SW480 (cell line): ENCODE measurements around the gene PITPNM2.

Source experiments
- DNase-seq: peaks from one replicate; pipeline ENCODE4 v3.0.0-alpha.2; 2016; ENCODE audit warnings: low spot score

PITPNM2 gene

DNA sequence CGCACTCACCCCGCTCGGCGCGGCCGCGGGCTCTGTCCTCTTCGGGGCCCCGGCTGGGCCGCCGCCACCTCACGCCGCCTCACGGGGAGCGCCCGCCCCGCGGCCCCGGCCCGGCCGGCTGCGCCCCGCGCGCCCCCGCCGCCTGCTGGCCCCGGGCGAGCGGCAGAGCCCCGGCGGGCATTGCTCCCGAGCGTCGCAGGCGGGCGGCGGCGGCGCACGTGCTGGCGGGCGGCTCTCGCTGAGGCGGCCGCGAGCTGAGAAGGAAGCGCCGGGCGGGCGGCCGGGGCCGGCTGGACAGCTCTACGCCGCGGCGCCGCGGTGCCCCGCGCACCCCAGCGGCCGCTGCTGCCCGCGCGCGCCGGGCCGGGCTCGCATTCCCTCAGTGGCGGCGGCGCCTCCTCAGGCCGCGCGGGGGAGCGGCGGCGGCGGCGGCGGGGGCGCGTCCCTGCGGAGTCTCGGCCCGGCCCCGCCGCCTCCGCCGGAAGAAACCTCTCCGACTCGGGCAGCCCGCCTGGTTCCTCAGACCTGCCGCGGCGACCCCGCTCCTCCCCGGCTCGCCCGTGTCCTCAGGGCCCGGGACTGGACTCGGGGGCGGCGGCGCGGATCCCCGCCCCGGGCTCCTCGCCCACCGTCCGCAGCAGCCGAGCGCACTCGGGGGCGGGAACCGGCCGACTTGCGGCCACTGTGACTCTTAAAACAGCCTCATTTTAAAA is at the start of gene PITPNM2:
PITPNM2 (minus strand) TSS at position 347 of the 713 bp plus-strand sequence. CDS start 116,500 bp downstream, outside the sequence.
- peak; percentile 55 for DNase-seq

DNA sequence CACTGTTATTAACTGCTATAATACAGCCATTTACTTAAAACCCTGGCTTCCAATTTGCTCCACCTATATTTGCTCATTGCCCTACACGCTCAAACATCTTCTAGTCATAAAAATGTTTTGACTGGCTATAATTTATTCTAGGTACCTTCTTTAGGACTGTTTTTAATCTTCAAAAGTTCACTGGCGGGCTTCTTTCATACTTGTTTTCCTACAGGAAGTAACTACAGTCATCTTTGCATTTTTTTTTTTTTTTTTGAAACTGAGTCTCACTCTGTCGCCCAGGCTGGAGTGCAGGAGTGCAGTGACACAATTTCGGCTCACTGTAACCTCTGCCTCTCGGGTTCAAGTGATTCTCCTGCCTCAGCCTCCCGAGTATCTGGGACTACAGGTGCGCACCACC is 49.5 kb upstream of the PITPNM2 start:
- DNase-seq: no peak

DNA sequence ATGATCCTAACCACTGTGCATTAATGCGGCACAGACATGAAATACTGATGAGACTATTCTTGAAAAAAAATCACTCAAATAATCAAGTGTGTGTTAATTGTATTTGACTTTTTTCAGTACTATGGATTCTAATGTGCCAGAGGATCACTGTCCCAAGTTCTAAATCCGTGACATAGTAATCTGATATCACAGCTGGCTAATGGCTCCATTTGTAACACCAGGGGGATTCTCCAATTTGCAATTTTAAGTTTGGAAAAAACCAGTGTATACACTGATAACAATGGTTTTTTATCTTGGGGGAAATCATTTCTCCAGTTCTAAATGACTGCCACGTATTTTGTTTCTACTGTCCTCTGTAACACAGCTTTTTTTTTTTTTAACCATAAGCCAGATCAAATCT is 49.0 kb upstream of the PITPNM2 start:
- no peak for DNase-seq

DNA sequence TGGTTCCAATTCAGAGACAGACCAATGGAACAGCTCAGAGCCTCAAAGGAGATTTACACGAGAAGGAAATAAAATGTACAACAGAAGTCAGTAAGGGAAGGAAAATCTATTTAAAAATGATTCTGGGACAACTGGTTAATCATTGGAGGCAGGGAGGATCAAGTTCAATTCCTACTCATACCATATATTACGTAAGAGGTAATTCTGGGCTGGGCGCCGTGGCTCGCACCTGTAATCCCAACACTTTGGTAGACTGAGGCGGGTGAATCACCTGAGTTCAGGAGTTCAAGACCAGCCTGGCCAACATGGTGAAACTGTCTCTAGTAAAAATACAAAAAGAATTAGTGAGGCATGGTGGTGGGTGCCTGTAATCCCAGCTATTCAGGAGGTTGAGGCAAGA is 36.7 kb upstream of the PITPNM2 start:
- DNase-seq: no peak

DNA sequence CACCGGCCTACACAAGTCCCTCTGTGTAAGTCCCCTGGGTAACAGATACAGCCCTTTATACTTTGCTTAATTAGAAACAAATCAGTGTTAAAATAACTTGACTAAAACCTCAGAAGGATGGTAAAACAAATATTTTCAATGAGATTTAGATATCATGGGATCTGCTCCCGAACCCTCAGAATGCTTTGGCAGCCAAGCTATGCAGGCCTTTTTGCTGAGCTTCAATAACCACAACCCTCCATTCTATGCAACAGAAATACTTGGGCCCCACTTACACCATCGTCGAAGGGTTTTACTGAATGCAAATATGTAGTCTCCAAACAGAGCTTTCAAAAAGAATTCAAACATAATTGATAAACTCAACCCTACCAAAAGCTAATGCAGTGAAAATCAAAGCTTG is 29.3 kb upstream of the PITPNM2 start:
- no peak for DNase-seq

DNA sequence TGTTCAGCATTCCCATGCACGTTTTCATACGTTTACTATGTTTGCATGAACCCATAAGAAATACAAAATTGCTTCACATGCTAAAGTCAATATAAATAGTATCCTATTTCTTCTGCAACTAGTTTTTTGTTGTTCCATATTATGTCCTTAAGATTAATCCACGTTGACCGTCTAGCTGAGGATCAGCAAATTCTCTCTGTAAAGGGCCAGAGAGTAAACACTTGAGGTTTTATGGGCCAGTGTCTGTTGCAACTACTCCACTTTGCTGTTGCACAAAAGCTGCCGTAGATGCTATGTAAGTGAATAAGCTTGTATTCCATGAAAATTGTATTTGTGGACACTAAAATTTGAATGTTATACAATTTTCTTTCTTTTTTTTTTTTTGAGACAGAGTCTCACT is 21.1 kb upstream of the PITPNM2 start:
- DNase-seq: no peak

DNA sequence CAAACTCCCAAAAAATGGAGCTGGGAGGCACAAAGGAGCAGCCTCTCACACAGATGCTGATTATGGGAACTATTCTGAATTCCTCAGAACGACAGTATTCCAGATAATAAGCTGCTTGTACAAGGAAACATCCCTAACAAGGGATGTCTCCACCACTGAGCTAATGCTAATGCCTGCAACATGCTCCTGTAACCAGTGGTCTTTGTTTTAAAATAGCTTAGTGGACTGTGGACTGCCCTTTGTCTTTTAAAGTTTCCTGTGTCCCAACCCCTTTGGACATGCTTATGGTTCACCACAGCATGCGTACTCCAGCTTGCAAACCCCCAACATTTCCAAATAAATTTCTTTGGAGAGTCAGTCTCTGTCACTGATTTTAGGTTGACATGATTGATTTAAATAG is 16.4 kb upstream of the PITPNM2 start:
- no peak for DNase-seq

DNA sequence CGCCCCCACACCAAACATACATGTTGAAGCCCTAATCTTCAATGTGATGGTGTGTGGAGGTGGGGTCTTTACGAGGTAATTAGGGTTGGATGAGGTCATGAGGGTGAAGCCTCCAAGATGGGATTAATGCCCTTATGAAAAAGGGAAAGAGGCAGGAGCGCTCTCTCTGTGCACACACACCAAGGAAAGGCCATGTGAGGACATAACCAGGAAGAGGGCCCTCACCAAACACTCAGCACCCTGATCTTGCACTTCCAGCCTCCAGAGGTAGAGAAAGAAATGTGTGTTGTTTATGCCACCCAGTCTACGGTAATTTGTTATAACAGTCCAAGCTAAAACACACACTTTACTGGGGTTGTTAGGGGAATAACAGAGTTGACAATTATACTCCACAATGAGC is 14.6 kb upstream of the PITPNM2 start:
- DNase-seq: no peak

DNA sequence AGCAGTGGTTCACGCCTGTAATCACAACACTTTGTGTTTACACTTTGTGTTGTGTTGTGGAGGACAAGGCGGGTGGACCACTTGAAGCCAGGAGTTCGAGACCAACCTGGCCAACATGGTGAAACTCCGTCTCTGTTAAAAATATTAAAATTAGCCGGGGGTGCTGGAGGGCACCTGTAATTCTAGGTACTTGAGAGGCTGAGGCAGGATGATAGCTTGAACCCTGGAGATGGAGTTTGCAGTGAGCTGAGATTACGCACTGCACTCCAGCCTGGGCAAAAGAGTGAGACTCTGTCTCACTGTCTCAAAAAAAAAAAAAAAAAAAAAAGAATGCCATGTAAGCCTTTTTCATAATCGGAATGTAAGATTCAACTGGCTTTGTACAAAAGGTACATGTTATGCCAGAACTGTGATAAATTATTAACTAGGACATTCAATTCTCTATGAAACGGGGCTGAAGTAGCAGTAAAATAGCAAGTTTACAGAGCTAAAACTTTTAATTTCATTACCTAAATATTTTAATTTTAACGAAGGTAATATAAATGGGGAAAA is 13.9 kb upstream of the PITPNM2 start:
- DNase-seq: no peak

DNA sequence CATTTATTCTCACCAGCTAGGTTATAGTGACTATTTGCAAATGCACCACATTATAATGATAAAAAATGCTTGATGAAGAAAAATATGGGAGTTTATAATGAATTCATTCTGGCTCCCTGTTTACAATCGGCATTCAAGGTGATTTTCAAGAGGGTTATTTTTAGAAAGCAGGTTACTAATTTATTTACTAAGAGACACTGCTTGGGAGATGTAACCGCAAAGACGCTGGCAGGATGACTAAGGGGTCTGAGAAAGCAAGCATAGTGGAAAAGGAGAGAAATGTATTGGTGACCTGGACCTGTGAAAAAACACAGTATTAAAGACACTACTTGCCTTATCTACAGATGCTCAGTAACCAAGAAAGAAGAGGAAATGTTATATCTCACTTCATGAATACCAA is 13.3 kb upstream of the PITPNM2 start:
- no peak for DNase-seq

DNA sequence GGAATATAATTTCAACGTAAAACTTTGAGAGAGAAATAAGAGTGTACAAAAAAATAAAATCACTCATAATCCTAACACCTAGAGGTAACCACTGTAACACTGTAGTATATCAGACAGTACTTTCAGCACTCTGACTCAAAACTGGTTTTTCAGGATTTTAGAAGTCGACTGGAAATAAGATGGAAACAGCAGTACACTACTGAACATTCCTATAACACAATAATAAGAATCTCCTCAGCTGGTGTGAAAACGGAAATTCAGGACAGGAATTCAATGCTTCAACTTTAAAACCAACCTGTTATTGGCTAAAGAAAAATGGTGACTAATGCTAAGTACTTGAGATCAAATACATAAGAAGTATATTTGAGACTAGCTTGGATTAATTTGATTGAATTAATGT is 12.3 kb upstream of the PITPNM2 start:
- no peak for DNase-seq

DNA sequence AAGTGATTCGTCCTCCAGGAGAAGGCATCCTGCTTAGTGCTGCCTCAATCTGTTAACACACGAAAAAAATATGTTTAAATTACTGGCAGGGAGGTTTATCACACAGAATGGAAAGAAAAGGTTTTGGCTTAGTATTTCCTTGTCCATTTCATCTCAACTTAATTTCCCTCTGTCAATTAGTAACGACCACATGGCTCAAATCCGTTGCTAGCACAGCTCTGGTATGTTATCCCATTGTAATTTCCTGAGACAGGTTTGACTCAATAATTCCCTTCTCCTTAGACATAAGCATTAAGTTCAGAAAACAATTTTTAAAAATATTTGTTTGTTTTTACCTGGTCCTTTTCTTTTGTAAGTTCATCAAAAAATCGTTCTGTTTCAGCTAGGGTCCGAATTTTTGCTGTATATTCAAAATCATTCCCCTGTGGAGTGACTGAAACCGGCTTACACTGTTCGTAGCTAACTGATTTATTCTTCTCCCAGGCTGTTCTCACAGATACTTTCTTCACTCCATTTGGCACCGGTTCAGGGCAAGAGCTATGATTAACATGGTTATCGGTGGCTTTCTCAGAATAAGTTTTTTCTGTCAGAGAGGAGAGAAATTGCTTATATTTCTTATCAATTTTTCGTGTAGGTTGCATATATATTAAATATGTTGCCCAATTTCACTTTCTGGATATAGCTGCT is 10.1 kb upstream of the PITPNM2 start:
- DNase-seq: no peak

DNA sequence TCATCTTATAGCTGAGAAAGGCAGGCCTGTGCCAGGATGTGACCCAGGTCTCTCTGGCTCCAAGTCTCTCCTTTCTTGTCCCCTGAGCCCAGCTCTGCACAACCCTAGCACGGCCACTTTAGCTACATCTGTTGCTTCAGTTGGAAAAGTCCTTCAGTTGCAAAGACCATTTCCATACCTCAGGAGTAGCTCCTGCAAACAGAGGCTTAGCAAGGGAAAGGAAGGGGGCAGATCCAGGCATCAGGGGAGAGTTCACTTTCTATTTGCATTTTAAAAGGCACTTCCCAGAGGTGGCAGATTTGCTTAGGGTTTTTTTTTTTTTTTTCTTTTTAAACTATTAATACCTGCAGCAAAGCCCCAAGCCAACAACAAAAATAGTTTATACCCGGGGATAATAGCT is 3.0 kb upstream of the PITPNM2 start:
- no peak for DNase-seq

DNA sequence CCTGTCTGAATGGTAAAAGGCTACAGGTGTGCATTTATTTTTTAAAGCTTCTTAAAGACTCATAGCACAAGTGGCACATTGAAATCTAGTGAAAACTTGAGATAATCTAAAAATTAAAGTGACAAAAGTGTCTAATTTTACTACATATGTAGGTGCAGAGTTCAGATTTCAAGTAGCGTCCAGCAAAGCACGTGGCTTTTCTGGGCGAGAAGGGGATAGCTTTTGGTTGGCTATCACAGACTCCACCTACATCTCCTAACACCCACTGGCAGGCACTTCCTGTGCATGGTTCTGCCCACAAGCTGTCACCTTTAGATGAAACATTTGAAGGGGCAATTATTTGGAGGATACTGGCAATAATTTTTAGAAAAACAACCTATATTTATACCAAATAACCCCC is 1.9 kb upstream of the PITPNM2 start:
- DNase-seq: no peak

DNA sequence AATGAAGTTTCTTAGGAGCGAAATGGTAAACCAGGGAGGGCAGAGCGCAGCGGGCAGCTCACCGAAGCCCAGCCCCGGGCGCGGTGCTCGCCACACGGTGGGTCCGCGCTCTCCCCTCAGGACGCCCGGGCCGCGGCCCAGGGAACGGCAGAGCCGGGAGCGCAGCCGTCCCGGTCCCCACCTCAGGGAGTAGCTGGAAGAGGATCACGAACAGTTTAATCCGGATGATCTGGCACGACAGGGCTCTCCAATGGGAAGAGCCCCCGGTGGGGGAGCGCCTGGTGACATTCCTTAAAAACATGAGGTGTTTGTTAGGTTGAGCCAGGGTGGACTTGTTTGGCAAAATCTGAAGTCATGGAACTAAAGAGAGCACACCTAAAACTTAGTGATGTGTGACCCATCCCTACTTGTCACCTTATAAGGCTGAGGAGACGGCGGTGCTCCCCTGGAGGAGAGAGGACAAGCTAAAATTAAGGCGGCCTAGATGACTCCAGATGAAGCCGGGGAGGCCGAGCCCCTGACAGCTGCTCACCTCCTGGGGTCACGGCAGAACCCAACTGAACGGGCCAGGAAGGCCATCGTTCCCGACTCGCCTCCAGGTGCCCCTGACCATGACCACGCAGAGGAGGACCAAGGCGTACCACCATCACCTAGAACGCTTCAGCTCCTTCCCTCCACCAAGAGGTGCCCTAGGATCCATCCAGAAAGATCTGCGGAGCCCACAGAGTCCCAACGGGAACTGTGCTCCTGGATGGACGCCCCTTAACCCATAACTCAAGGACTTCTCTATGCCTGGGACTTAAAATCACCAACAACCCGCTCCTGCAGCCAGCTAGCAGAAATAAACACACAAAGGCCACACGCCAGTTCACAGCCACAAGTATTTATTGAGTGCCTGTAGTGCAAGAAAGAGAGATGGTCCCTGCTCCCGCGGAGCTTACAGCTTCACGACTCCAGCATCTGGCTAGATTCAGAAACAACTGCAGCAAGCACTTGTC is 866 bp upstream of the PITPNM2 start:
- DNase-seq: no peak

DNA sequence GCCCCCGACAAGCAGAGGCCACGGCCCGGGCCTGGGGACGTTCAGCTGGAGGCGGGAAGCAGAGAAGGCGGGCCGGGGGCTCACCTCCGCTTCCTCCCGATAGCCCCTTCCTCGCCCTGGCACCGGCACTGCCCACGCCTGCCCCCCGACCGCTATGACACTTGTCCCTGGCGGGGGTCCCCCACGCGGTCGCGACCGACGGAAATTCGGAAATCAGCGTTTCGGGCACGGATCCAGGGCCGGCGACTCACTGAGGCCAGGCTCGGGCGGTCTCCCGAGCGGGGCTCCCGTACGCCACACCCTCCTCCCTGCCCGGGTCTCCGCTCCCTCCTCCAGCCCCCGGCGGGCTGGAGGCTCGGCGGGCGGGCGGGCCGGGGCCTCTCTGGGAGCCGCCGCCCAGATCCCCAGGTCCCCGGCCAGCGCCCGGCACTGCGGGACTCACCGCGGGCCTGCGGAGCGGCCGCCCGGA is 581 bp downstream of the PITPNM2 start:
- DNase-seq: peak; percentile 20

DNA sequence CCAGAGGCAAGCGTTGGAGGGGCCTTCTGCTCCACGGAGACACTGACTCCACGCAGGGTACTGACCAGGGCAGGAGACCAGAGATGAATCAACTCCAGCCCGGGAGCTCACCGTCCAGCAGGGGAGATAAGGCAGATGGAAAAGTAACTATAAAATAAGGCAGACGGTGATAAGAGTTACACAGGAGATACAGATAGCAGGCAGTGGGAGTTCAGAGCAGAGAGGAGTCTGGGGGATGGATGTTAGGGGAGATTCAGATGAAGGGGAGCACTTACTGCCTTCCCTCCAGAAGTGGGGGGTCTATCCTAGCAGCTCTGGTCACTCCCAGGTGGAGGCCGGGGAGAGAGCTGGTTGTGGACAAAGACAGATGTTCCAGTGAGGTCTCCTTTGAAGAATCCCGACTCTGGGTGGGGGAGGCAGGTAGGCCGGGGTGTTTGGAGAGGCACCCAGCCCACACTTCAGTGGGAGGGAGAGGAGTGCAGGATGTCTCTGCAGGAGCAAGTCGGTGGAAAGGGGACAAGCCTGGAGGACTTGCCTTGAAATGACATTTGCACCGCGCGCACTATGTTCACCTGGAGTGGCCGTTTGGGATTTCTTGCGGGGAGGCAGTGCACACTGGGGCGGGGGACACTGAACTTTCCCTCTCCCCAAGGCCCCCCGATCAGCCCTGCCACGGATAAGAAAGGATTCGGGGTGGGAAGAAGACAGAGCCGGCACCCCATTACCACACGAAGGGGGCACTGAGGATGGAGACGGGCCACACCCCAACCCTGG is 1.2 kb downstream of the PITPNM2 start:
- DNase-seq: no peak

DNA sequence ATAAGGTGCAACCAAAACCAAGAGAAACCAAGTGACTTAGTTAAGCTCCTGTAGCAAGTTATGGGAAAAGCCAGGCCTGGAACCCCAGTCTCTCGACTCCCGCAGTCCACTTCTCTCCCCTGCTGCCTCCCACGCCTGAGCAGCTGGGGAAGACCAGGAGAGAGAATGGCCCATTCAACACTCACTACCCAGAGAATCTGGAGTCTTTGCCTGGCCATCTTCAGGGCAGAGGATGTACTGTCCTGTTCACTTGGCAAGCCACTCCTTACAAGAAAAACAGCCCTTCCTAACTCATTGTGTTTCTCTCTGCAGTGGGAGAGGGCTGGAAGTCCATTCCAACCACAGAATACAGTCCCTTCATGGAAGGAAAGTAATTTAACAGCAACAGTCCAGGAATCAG is 1.8 kb downstream of the PITPNM2 start:
- DNase-seq: no peak

DNA sequence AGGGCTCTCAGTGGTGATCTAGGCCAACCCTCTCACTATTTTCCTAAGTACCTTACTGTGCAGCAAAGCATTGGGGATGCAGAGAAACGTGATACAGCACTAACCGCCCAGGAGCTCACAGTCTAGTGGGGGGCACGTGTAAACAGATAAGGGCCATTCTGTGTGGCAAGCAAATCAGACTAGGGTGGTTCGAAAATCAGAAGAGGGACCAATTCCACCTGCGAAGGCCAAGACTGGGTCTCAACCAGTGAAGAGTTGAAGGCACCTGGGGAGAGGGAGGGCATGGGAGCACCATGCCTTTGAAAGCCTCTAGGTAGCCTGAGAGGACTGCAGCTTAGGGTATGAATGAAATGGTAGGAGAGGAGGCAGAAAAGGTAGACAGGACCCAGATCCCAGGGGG is 2.2 kb downstream of the PITPNM2 start:
- no peak for DNase-seq

DNA sequence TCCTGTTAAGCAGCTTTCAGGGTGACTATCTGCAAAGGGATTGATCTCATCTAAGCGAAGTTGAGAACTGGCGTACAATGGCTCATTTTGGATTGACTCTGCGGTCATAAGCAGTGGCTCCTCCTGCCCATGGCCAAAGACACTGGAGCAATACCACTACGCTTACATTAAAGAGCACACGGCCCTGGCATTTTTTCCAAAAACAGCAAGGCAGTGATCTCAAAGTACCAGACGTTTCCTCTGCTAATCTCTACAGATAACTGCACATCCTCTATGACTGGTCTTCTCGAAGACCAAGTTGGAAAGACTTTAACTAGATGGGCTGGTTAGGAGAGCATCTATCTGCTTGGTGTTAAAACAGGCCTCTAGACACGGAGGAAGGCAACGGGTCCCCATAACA is 2.7 kb downstream of the PITPNM2 start:
- DNase-seq: no peak

DNA sequence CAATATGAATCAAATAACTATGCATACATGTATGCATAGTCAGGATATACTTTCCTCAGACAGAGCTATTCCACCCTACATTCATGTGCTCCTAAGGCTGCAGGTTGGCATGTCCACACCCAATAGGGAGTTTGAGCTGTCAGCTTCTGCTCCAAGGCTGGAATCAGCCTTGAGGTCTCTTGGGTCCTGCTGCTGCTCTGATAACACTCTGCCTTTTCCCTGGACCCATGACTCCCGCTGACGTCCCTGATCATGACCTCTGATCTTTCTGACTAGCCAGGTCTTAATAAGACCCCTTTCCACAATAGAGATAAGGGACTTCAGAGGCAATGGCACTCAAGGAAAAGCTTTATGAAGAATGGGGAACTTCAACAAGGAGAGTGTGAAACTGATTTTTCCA is 5.7 kb downstream of the PITPNM2 start:
- no peak for DNase-seq
